HepG2 (cell line): ENCODE measurements around the gene CEP104. TPM values are rescaled to one million over a fixed set of nuclear protein-coding genes. Genes with fewer than 3 reads are reported as not detected.

Experiments used
- ELF3 ChIP-seq: IDR thresholded peaks from 2 replicates; pipeline ENCODE4 v1.6.1; 2016; ENCODE audit warnings: missing genetic modification reagents, missing compliant biosample characterization
- GMEB2 ChIP-seq: IDR thresholded peaks from 2 replicates; pipeline ENCODE4 v1.6.1; 2016; ENCODE audit warnings: missing biosample characterization, missing genetic modification reagents, low read depth
- GTF2F1 ChIP-seq: fragments of 150-350 bp; IDR thresholded peaks from 2 replicates; pipeline ENCODE4 v1.6.1; 2014; ENCODE audit warnings: low read length
- HHEX ChIP-seq: IDR thresholded peaks from 2 replicates; pipeline ENCODE4 v1.6.1; 2016; ENCODE audit warnings: control low read depth
- PCBP1 ChIP-seq: fragments of 200-400 bp; formaldehyde crosslinking; IDR thresholded peaks from 2 replicates; pipeline ENCODE4 v1.6.1; 2017; ENCODE audit warnings: mild to moderate bottlenecking, low read depth, low read length, borderline replicate concordance
- POGZ ChIP-seq: sonication (generic); formaldehyde crosslinking; IDR thresholded peaks from 2 replicates; pipeline ENCODE4 v1.4.0; 2020; ENCODE audit warnings: mild to moderate bottlenecking, missing genetic modification reagents
- POLR2AphosphoS2 ChIP-seq: IDR thresholded peaks from 2 replicates; pipeline ENCODE4 v1.6.1; 2011; ENCODE audit warnings: low read depth, low read length, improper control_type of control experiment
- PREB ChIP-seq: sonication (generic); formaldehyde crosslinking; IDR thresholded peaks from 2 replicates; pipeline ENCODE4 v1.4.0; 2020; ENCODE audit warnings: missing genetic modification reagents
- RBM39 ChIP-seq: fragments of 200-400 bp; formaldehyde crosslinking; IDR thresholded peaks from one replicate; pipeline ENCODE4 v1.6.1; 2018; ENCODE audit warnings: antibody characterized with exemption, mild to moderate bottlenecking, low read depth, low read length; ENCODE audit not compliant: poor library complexity, severe bottlenecking
- SMAD3 ChIP-seq: sonication (generic); formaldehyde crosslinking; IDR thresholded peaks from 2 replicates; pipeline ENCODE4 v1.4.0; 2020; ENCODE audit warnings: missing genetic modification reagents
- ZNF326 ChIP-seq: sonication (generic); formaldehyde crosslinking; IDR thresholded peaks from 2 replicates; pipeline ENCODE4 v1.4.0; 2020; ENCODE audit warnings: missing genetic modification reagents, borderline replicate concordance
- ZNF333 ChIP-seq: sonication (generic); formaldehyde crosslinking; IDR thresholded peaks from 2 replicates; pipeline ENCODE4 v1.4.0; 2020; ENCODE audit warnings: mild to moderate bottlenecking, missing genetic modification reagents, borderline replicate concordance
- ZNF546 ChIP-seq: sonication (generic); formaldehyde crosslinking; conservative IDR thresholded peaks from 2 replicates; pipeline ENCODE4 v1.8.1; 2023; ENCODE audit warnings: mild to moderate bottlenecking, missing genetic modification reagents
- ZNF563 ChIP-seq: sonication (generic); formaldehyde crosslinking; IDR thresholded peaks from 2 replicates; pipeline ENCODE4 v1.8.0; 2022; ENCODE audit warnings: mild to moderate bottlenecking, moderate library complexity, missing genetic modification reagents
- polyA plus RNA-seq, 8 experiments: library from polyadenylated mRNA; depleted of rRNA in 3 of 8; stranded (reverse) in 7 of 8; unstranded in 1 of 8; fragments of >200 nt; fragmentation: Illumina TruSeq in 4 of 8; extraction: Trizol in 4 of 8; gene quantifications; 2 replicates each; pipeline versions ENCODE4 v1.2.1 to v1.2.3, GENCODE V29; 2011 to 2016; ENCODE audit warnings: low read depth in 4 of 8, missing spikeins in 1 of 8, mixed read lengths in 1 of 8; ENCODE audit not compliant: insufficient read depth in 1 of 8
- total RNA-seq, 5 experiments: library from RNA; depleted of rRNA; stranded (reverse); fragments of >200 nt; fragmentation: Illumina TruSeq; extraction: Trizol; gene quantifications; 2 replicates each; pipeline ENCODE4 v1.2.3, GENCODE V29; 2016; ENCODE audit warnings: low read depth in 1 of 5
- TF ChIP-seq, protein P1 (sequence below): IDR thresholded peaks from 2 replicates; pipeline ENCODE4 v1.6.1; 2012; ENCODE audit warnings: inconsistent platforms
- TF ChIP-seq, protein P2 (sequence below), 2 experiments: IDR thresholded peaks; 2 replicates each; pipeline ENCODE4 v1.6.1; 2011 to 2012; ENCODE audit warnings: low read length in 2 of 2, borderline replicate concordance in 1 of 2, low read depth in 1 of 2, mild to moderate bottlenecking in 1 of 2, moderate library complexity in 1 of 2
- TF ChIP-seq, protein P3 (sequence below): IDR thresholded peaks from 2 replicates; pipeline ENCODE4 v1.6.1; 2016
- TF ChIP-seq, protein P4 (sequence below): sonication (generic); formaldehyde crosslinking; IDR thresholded peaks from 2 replicates; pipeline ENCODE4 v1.5.1; 2020; ENCODE audit warnings: missing genetic modification reagents, mild to moderate bottlenecking, borderline replicate concordance
- TF ChIP-seq, protein P5 (sequence below): sonication (generic); formaldehyde crosslinking; IDR thresholded peaks from 2 replicates; pipeline ENCODE4 v1.5.0; 2020; ENCODE audit warnings: missing genetic modification reagents, mild to moderate bottlenecking, borderline replicate concordance

The CEP104 gene
- total and polyA plus RNA-seq, 2 of the 13 experiments (the other 11 are each of a cell fraction or from before 2014, with no cell fraction given), result 20.4 to 30.1 TPM

DNA sequence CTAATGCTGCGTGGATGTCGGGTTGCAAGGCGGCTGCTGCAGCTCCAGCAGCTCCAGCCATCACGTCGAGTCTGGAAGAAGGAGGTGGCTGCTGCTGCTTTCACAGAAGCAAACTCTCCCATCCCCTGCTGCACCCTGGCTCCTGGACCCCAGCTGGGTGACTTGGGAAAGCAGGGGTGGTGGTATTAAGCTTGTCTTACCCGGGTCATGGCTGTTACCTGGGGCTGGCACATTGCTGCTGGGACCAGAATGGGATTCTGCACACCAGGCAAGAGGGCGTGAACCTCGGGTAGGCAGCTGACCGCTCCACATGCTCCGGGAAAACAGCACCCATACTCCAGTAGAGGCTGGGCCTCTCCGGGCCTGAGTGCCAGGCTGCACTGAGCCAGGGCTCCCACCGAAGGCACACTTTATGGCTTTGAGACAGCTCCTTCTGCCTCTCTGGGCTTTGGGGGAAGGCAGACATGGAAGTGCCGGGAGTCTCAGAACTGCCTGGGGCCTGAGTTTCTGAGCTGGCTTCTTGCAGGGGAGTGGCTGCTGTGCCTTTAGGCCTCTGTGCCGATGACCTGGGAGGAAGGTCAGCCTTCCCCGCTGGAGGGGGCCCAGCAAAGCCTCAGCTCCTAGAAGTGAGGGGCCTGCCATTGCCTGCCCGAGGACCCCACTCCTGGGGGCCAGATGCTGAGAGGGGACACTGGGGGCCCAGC lies 83.3 kb downstream of the CEP104 start (continued):
- TF ChIP-seq GMEB2 (CRISPR knock-in tag) (no peak), ELF3 (no peak), SMAD3 (CRISPR knock-in tag) (no peak), ZNF563 (CRISPR knock-in tag) (no peak), POLR2AphosphoS2 (no peak), POGZ (no peak), HHEX (no peak), PREB (no peak; the same call in 1 of the 2 replicates), GTF2F1 (no peak), PCBP1 (no peak), ZNF333 (no peak), ZNF546 (CRISPR knock-in tag) (peak; percentile 26), ZNF326 (CRISPR knock-in tag) (no peak), RBM39 (no peak)
- TF ChIP-seq, protein P1, sequence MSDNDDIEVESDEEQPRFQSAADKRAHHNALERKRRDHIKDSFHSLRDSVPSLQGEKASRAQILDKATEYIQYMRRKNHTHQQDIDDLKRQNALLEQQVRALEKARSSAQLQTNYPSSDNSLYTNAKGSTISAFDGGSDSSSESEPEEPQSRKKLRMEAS, result no peak
- TF ChIP-seq, protein P2, sequence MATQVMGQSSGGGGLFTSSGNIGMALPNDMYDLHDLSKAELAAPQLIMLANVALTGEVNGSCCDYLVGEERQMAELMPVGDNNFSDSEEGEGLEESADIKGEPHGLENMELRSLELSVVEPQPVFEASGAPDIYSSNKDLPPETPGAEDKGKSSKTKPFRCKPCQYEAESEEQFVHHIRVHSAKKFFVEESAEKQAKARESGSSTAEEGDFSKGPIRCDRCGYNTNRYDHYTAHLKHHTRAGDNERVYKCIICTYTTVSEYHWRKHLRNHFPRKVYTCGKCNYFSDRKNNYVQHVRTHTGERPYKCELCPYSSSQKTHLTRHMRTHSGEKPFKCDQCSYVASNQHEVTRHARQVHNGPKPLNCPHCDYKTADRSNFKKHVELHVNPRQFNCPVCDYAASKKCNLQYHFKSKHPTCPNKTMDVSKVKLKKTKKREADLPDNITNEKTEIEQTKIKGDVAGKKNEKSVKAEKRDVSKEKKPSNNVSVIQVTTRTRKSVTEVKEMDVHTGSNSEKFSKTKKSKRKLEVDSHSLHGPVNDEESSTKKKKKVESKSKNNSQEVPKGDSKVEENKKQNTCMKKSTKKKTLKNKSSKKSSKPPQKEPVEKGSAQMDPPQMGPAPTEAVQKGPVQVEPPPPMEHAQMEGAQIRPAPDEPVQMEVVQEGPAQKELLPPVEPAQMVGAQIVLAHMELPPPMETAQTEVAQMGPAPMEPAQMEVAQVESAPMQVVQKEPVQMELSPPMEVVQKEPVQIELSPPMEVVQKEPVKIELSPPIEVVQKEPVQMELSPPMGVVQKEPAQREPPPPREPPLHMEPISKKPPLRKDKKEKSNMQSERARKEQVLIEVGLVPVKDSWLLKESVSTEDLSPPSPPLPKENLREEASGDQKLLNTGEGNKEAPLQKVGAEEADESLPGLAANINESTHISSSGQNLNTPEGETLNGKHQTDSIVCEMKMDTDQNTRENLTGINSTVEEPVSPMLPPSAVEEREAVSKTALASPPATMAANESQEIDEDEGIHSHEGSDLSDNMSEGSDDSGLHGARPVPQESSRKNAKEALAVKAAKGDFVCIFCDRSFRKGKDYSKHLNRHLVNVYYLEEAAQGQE (IDR thresholded peaks at IDR 0.05; ENCODE audit: borderline replicate concordance in 1 of 2, low read depth in 1 of 2, low read length in 2 of 2), result no peak
- TF ChIP-seq, protein P3, sequence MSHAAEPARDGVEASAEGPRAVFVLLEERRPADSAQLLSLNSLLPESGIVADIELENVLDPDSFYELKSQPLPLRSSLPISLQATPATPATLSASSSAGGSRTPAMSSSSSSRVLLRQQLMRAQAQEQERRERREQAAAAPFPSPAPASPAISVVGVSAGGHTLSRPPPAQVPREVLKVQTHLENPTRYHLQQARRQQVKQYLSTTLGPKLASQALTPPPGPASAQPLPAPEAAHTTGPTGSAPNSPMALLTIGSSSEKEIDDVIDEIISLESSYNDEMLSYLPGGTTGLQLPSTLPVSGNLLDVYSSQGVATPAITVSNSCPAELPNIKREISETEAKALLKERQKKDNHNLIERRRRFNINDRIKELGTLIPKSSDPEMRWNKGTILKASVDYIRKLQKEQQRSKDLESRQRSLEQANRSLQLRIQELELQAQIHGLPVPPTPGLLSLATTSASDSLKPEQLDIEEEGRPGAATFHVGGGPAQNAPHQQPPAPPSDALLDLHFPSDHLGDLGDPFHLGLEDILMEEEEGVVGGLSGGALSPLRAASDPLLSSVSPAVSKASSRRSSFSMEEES (CRISPR knock-in tag), result no peak
- TF ChIP-seq, protein P4, sequence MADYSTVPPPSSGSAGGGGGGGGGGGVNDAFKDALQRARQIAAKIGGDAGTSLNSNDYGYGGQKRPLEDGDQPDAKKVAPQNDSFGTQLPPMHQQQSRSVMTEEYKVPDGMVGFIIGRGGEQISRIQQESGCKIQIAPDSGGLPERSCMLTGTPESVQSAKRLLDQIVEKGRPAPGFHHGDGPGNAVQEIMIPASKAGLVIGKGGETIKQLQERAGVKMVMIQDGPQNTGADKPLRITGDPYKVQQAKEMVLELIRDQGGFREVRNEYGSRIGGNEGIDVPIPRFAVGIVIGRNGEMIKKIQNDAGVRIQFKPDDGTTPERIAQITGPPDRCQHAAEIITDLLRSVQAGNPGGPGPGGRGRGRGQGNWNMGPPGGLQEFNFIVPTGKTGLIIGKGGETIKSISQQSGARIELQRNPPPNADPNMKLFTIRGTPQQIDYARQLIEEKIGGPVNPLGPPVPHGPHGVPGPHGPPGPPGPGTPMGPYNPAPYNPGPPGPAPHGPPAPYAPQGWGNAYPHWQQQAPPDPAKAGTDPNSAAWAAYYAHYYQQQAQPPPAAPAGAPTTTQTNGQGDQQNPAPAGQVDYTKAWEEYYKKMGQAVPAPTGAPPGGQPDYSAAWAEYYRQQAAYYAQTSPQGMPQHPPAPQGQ (CRISPR knock-in tag), result no peak
- TF ChIP-seq, protein P5, sequence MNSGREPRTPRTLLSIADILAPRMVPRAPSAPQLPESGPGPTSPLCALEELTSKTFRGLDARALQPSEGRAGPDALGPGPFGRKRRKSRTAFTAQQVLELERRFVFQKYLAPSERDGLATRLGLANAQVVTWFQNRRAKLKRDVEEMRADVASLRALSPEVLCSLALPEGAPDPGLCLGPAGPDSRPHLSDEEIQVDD (CRISPR knock-in tag), result no peak; the same call in 1 of the 2 replicates
